Inflammatory macrophage (primary cell): ENCODE measurements around the gene AFF2.
A peak's percentile ranks its signal among the peaks of the same experiment; 100 is the strongest.

ENCODE experiments used
- DNase-seq, 2 donors: peaks; one replicate each; pipeline ENCODE4 v3.0.0-alpha.2; 2020 to 2022

Gene AFF2

DNA sequence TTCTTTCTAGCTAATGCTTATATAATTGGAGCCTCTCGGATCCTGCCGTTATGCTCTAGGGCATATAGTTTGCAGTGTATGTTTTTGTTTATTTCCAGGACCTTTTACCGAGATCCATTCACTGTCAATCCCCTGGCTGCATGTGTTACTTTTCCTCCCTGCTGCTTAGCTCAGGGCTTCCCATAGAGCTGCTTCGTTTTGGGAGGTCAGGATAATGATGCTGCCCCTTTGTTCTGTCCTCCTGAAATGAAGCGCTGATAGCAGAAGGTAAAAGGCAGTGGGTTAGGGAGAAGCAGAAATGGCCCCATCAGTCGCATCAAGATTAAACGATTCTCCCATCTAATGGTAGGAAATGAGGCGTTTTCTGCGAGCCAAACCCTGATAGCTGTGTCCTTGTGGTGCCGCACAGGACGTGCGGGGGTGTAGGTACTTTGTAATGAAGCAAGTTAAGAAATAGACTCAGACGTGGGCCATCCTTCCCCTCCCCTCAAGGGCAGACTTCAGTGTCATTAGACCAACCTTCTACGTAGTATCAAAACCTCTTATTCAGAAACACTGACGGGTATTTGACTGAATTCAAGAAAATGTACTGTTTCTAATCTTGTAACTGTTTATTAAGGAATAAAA, 37.3 kb downstream of the AFF2 start:
- no peak for DNase-seq

- no peak for DNase-seq
These were observed 38.2 kb downstream of the AFF2 start for GRCh38 chrX:148538582-148538981.

DNA sequence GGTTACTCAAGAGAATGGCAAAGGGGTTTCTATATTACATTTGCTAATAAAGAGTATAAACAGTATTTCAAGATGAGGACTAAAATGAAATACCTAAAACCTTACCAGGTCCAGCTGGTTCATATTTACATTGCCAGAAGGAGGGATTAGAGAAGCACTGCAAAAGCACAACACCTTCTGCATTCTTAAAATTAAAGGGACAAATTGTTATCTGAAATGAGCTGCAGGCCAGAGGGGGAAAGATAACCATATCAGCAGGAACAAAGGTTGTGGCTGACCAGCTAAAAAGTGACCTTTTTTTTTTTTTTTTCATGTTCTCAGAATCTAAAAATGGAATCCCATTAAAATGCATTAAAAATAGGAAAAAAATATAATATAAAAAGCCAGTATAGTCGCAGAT, 39.7 kb downstream of the AFF2 start:
- no peak for DNase-seq

DNA sequence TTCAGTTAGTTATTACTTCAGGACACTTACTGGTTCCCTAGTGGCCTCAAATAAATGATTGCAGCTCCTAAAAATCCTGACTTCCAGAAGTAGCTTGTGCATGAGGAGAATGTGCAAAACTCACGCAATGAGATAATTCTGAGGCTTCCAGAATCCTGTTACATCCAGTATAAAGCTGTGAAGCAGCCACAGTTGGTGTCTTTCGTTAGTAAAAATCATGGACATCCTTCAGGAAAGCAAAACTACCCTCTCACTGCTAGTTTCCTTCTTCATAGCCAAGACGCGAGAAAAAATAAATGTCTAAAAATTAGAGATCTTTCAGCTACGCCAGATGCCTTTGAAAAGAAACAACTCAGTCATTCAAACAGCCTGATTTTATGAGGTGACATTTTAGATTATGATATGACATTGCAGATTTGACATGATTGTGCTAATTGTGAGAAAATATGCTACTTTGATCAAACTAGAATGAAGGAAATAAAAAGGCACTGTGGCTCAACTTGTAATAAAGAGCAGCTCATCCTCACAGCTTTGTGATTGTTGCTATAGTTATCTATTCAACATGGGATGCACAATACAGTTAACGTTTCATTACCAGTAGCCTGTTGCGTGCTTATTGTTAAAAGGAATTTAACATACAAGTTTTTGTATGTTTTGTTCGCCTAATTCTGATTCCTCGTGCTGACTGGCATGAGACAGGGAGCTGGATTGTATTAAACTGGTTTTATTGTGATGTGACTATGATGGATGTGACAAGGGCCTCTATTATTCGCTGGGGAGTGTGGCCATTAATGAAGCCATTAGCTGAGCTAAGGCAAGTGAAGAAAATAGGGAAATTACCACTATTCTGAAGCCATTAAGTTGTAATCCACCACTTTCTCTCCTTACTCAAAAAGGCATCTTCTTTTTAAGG, 40.5 kb downstream of the AFF2 start:
- no peak for DNase-seq

DNA sequence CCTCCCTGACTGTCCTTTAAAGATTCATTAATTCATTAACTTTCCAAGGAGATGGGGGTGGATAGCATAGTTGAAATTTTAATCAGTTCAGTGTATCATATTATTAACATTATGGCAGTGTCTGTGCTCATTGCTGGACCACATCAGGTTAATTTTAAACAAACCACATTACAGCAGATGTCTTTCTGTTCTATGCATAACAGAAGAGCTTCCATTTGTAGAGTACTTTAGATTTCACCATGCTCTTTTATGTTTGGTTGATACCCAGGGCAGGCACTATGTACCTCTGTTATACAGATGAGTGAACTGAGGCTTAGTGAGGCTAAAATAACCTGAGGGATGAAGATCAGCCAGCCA, 41.1 kb downstream of the AFF2 start:
- DNase-seq: no peak

GRCh38 chrX:148542481-148543255, 42.3 kb downstream of the AFF2 start:
- DNase-seq: no peak

- no peak for DNase-seq
These were observed 52.4 kb downstream of the AFF2 start for GRCh38 chrX:148552775-148553174.

GRCh38 chrX:148555101-148555500, 54.7 kb downstream of the AFF2 start:
- no peak for DNase-seq

GRCh38 chrX:148555571-148556243, 55.3 kb downstream of the AFF2 start:
- no peak for DNase-seq

DNA sequence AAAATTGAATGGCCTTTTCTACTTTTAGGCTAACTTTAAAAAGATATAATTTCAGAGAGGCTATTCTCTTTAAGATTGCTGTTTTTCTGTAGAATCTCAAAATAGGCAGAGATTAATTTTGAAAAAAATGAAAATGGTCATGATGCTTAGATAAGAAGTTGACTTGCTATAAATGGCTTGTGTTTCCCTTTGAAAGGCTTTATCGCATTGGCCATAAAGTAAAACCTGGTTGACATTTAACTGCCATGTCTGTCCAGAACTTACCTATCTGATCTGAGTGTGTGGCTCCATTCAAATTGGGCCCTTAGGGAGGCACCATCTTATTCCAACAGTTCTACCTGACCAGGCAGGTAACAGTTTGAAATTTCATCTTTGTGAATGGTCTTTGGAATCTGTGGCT, 56.1 kb downstream of the AFF2 start:
- DNase-seq: no peak

GRCh38 chrX:148562846-148563245, 62.4 kb downstream of the AFF2 start:
- peak; percentile 54 to 56 for DNase-seq

DNA sequence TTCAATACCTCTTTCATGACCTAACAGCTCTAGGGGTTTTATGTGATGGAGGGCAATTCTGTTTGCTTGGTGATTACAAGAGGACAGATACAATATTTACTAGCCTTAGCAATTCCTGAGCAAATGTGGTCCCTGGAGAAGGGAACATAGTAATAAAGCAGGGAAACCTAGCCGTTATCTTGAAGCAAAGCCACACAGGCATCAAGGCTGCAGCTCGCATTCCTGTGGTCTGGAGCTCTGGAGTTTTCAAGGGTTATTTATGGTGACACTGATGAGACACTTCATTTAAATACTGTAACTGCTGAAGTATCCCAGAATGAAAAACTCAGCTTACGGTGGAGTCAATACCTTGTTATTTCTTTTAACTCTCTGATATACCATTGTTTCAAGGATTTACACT, 66.8 kb downstream of the AFF2 start:
- DNase-seq: no peak

- no peak for DNase-seq
These were observed 67.4 kb downstream of the AFF2 start for GRCh38 chrX:148567779-148568178.

- peak in 1 of 2 donors; percentile 5 for DNase-seq
These were observed 68.3 kb downstream of the AFF2 start for GRCh38 chrX:148568763-148569162.

GRCh38 chrX:148572337-148572736, 71.9 kb downstream of the AFF2 start:
- DNase-seq: peak; percentile 0 to 43

DNA sequence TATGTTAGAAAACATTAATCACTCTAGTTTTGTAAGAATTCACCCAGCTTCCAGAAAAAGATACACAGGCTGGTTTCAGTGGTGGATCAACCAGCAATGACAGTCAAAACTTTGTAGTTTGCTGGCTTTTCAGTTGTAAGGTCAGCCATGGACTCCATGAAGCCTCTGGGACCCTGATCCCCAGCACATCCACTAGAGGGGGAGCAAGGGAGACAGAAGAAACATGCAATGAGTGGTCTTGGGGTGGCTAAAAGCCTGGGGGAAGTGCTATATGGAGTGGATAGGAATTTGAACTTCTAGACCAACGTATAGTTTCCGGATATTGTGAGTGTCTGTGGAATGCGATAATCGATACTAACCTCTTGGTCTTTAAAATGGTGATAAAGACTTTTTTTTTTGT, 72.7 kb downstream of the AFF2 start:
- DNase-seq: no peak

DNA sequence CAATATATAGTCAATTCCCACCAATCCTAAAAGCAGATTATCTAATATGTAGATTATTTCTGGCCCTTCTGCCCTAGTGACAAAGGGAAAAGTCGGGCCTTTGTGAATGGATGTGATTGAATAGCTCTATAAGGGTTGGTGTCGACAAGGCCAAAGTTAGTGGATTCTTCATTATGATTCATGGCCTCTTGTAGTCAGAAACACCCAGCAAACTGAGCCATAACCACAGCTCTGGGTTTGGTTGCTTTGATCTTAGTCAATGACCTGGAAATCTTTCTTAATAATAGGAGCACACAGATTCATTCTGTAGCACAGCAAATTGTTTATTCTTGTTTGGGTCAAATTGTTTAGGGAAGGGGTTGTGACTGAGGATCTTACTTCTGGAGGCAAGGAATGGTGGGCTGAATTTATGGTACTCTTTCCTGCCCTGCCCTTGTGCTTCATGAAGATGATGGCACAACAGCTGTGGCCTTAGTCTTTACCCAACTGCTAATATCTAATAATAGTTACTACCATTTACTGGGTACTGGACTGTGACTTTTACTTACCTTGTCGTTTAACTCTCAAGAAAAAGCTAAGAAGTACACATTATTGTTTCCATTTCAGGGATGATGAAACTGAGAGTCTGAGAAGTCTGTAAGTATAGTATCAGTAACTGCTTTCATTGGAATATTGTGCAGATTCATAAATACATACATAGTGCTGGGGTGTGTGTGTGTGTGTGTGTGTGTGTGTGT, 74.0 kb downstream of the AFF2 start:
- DNase-seq: no peak

DNA sequence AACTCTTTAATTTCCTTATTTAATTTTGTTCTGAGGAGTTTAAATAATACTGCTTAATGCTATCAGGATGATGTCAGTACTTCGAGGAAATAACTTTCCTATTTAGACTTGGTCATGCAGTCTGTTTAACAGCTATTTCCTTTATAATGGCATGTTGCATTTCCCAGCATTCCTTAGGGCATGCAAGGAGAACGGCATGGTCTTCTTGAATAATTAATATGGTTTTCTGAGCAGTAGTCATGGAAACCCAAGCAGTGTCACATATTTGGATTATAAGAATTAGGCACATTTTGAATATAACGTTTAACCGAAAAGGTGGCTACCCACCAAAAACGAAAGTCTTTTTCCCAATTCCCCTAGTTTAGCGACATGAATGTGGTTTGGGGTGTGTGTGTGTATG, 76.0 kb downstream of the AFF2 start:
- no peak for DNase-seq

- no peak for DNase-seq
These were observed 77.3 kb downstream of the AFF2 start for GRCh38 chrX:148577741-148578140.

GRCh38 chrX:148580016-148580415, 79.6 kb downstream of the AFF2 start:
- no peak for DNase-seq

DNA sequence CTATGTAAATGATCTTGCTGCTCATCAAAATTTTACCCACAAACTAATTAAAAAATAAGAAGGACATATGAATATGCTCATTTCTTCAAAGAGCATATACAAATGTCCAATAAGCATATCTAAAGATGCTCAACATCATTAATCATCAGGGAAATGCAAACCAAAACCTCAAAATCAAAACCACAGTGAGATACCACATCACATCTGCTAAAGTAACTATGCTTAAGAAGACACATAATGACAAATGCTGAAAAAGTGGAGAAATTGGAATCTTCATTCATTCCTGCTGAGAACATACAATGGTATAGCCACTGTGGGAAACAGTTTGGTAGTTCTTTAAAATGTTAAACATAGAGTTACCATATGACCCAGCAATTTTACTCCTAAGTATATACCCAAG, 81.9 kb downstream of the AFF2 start:
- DNase-seq: no peak

DNA sequence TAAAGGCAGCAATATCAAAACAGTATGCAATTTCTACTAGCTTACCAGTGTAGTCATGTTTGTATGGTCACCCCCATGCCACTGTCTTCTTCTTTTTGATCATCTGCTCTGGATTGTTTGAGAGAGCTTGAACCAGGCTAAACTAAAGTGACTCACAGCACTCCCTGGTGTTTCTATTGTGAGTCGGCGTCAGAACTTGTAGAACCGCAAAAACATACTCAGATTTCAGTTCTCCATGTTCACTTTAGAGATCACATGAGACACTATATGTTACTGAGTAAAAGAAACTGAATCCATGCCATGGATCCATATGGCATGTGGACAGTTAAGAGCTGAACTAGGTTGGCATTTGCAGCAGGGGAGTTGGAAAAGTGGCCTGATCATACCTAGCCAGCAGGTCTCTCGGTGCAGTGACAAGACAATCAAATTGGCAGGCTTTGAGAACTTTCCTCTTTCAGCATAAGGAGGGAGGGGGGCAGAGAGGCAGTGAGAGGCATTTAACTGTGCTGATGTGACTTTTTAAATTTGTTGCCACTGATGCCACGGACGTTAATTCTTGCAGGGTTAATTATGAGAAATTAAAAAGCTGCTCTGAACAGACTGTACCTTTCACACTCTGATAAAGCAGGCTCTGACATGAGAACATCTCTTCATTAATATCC, 88.4 kb downstream of the AFF2 start:
- peak in 1 of 2 donors; percentile 1 for DNase-seq
